Measurements from ENCODE around the gene CBX6. TPM values are rescaled to one million over a fixed set of nuclear protein-coding genes. Genes with fewer than 3 reads are reported as not detected.

The CBX6 gene
- total and polyA plus RNA-seq, 4 experiments from 2014 or later, result 4.1 to 88.0 (median 48.0) TPM

DNA sequence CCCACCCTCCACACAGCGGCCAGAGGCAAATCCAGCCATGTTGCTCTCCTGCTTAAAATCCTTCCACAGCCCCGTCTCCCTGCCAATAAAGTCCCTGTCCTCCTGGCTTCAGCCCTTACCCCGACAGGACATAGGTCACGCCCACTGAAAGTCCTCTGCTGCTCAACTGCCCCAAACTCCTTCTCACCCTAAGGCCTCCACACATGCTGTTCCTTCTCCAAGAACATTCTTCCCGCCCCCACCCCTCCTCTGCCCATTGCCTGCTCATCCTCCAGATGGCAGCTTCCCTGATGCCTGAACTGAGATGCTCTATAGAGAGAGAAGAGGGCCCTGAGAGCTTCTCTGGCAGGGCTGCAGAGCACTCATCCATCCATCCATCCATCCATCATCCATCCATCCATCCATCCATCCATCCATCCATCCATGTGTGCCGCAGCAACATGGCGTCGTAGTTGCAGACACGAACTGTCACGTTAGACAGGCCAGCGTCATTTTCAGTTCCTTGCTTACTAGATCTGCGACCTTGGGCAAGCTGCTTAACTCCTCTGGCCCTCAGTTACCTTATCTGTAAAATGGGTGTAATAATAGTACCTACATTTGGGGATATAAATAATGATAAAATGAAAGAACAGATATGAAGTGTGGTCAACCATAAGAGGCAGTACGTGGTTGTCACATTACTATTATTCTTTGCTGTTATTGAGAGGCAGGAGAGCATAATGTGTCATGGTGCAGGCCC, 37.6 kb downstream of the CBX6 start:
- Histone ChIP-seq H3K9me3 (ENCODE audit: control insufficient read depth in 1 of 2, low read length in 2 of 2) (no peaks in the 10 kb centered on the region), H3K4me1 (ENCODE audit: insufficient read depth, low read length) (no peaks in the 10 kb centered on the region), H3K27ac (ENCODE audit: low read depth, low read length) (no peak overlapping the region), H3K36me3 (ENCODE audit: insufficient read depth, low read length) (no peaks in the 10 kb centered on the region), H3K4me3 (ENCODE audit: low read length in 2 of 2) (no peak overlapping the region), H3K27me3 (ENCODE audit: insufficient read depth, low read length) (no peaks in the 10 kb centered on the region)
- H3K36me3 Mint-ChIP-seq, result no peaks in the 10 kb centered on the region
- DNase-seq, result no peak
- H3K27me3 Mint-ChIP-seq, result no peaks in the 10 kb centered on the region
- H3K27ac Mint-ChIP-seq, result peak overlapping the region in 1 of 7 donors; percentile 41
- H3K4me3 Mint-ChIP-seq, result no peak overlapping the region
- ChIA-PET POLR2A (ENCODE audit: partially characterized antibody) (no interaction called here), CTCF (ENCODE audit: partially characterized antibody) (no interaction called here)
- H3K4me1 Mint-ChIP-seq, result peaks cover 0 to 9% (median 1%) of the 10 kb centered on the region in 4 donors
- no peaks in the 10 kb centered on the region for H3K9me3 Mint-ChIP-seq
- intact Hi-C loops (cut with micrococcal nuclease), result no loop called here

- H3K9me3 Mint-ChIP-seq, result no peaks in the 10 kb centered on the region
- Histone ChIP-seq H3K36me3 (ENCODE audit: insufficient read depth, low read length) (no peaks in the 10 kb centered on the region), H3K4me1 (ENCODE audit: insufficient read depth, low read length) (no peaks in the 10 kb centered on the region), H3K27me3 (ENCODE audit: insufficient read depth, low read length) (no peaks in the 10 kb centered on the region), H3K4me3 (ENCODE audit: low read length in 2 of 2) (no peak overlapping the region), H3K27ac (ENCODE audit: low read depth, low read length) (no peak overlapping the region), H3K9me3 (ENCODE audit: control insufficient read depth in 1 of 2, low read length in 2 of 2) (no peaks in the 10 kb centered on the region)
- intact Hi-C loops (cut with micrococcal nuclease), result no loop called here
- CTCF ChIA-PET (ENCODE audit: partially characterized antibody), result no interaction called here
- H3K4me1 Mint-ChIP-seq, result peaks cover 0 to 4% (median 1%) of the 10 kb centered on the region in 4 donors
- no peaks in the 10 kb centered on the region for H3K36me3 Mint-ChIP-seq
- no peak overlapping the region for H3K4me3 Mint-ChIP-seq
- no peak overlapping the region for H3K27ac Mint-ChIP-seq
- no peaks in the 10 kb centered on the region for H3K27me3 Mint-ChIP-seq
- DNase-seq, result no peak
- POLR2A ChIA-PET (ENCODE audit: partially characterized antibody), result no interaction called here
Measured at GRCh38 chr22:38833061-38833460, 39.0 kb downstream of the CBX6 start.

GRCh38 chr22:38832005-38832978, 39.7 kb downstream of the CBX6 start:
- Histone ChIP-seq H3K27me3 (ENCODE audit: insufficient read depth, low read length) (no peaks in the 10 kb centered on the region), H3K4me1 (ENCODE audit: insufficient read depth, low read length) (no peaks in the 10 kb centered on the region), H3K27ac (ENCODE audit: low read depth, low read length) (no peak overlapping the region), H3K4me3 (ENCODE audit: low read length in 2 of 2) (no peak overlapping the region), H3K36me3 (ENCODE audit: insufficient read depth, low read length) (no peaks in the 10 kb centered on the region), H3K9me3 (ENCODE audit: control insufficient read depth in 1 of 2, low read length in 2 of 2) (no peaks in the 10 kb centered on the region)
- no peak overlapping the region for H3K27ac Mint-ChIP-seq
- no peaks in the 10 kb centered on the region for H3K36me3 Mint-ChIP-seq
- no peak for DNase-seq
- H3K27me3 Mint-ChIP-seq, result no peaks in the 10 kb centered on the region
- CTCF ChIA-PET (ENCODE audit: partially characterized antibody), result no interaction called here
- H3K4me1 Mint-ChIP-seq, result peaks cover 0 to 2% (median 1%) of the 10 kb centered on the region in 4 donors
- H3K4me3 Mint-ChIP-seq, result no peak overlapping the region
- intact Hi-C loops (cut with micrococcal nuclease), result no loop called here
- H3K9me3 Mint-ChIP-seq, result no peaks in the 10 kb centered on the region
- POLR2A ChIA-PET (ENCODE audit: partially characterized antibody), result no interaction called here

GRCh38 chr22:38831166-38831945, 40.7 kb downstream of the CBX6 start:
- H3K4me1 ChIP-seq (ENCODE audit: insufficient read depth, low read length), result no peaks in the 10 kb centered on the region
- Mint-ChIP-seq H3K4me3 (no peak overlapping the region), H3K4me1 (peaks cover 0 to 1% (median under 1%) of the 10 kb centered on the region in 4 donors), H3K27ac (no peak overlapping the region), H3K27me3 (no peaks in the 10 kb centered on the region), H3K9me3 (no peaks in the 10 kb centered on the region), H3K36me3 (no peaks in the 10 kb centered on the region)
- no peaks in the 10 kb centered on the region for H3K9me3 ChIP-seq (ENCODE audit: control insufficient read depth in 1 of 2, low read length in 2 of 2)
- intact Hi-C loops (cut with micrococcal nuclease), result no loop called here
- H3K27ac ChIP-seq (ENCODE audit: low read depth, low read length), result no peak overlapping the region
- ChIA-PET POLR2A (ENCODE audit: partially characterized antibody) (no interaction called here), CTCF (ENCODE audit: partially characterized antibody) (no interaction called here)
- H3K4me3 ChIP-seq (ENCODE audit: low read length in 2 of 2), result no peak overlapping the region
- H3K36me3 ChIP-seq (ENCODE audit: insufficient read depth, low read length), result no peaks in the 10 kb centered on the region
- H3K27me3 ChIP-seq (ENCODE audit: insufficient read depth, low read length), result no peaks in the 10 kb centered on the region
- DNase-seq, result no peak

DNA sequence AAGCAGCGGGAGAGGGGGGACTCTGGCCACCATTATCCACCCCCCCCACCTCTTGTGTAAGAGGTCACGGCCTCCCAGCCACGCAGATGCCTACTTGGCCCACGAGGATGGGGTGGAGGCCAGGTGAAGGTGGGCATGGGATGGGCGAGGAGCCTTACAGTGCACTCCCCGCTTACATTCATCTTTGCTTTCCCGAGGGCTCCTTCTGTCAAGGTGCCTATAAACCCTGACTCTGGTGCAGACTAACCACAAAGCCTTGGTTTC, 41.2 kb downstream of the CBX6 start:
- H3K4me3 ChIP-seq (ENCODE audit: low read length in 2 of 2), result no peak overlapping the region
- H3K9me3 ChIP-seq (ENCODE audit: control insufficient read depth in 1 of 2, low read length in 2 of 2), result no peaks in the 10 kb centered on the region
- DNase-seq, result no peak
- ChIA-PET CTCF (ENCODE audit: partially characterized antibody) (no interaction called here), POLR2A (ENCODE audit: partially characterized antibody) (interaction anchor here (1.6 kb wide), 1 partner anchor 10 kb away, joined by 4 read pairs; no protein-coding TSS in a partner anchor)
- no peak overlapping the region for H3K27ac ChIP-seq (ENCODE audit: low read depth, low read length)
- intact Hi-C loops (cut with micrococcal nuclease), result no loop called here
- H3K4me1 ChIP-seq (ENCODE audit: insufficient read depth, low read length), result no peaks in the 10 kb centered on the region
- no peaks in the 10 kb centered on the region for H3K36me3 ChIP-seq (ENCODE audit: insufficient read depth, low read length)
- H3K27ac Mint-ChIP-seq, result no peak overlapping the region
- peaks cover 0 to 1% (median under 1%) of the 10 kb centered on the region in 4 donors for H3K4me1 Mint-ChIP-seq
- no peak overlapping the region for H3K4me3 Mint-ChIP-seq
- H3K9me3 Mint-ChIP-seq, result no peaks in the 10 kb centered on the region
- H3K27me3 ChIP-seq (ENCODE audit: insufficient read depth, low read length), result no peaks in the 10 kb centered on the region
- H3K36me3 Mint-ChIP-seq, result peaks cover 0 to 4% of the 10 kb centered on the region in 2 donors
- H3K27me3 Mint-ChIP-seq, result no peaks in the 10 kb centered on the region

GRCh38 chr22:38830026-38830844, 41.8 kb downstream of the CBX6 start:
- CTCF ChIA-PET (ENCODE audit: partially characterized antibody), result no interaction called here
- no peaks in the 10 kb centered on the region for H3K27me3 Mint-ChIP-seq

More at GRCh38 chr22:38830026-38830844, 41.8 kb downstream of the CBX6 start:
- Mint-ChIP-seq H3K4me3 (no peak overlapping the region), H3K27ac (no peak overlapping the region), H3K4me1 (peaks cover 0 to 1% (median under 1%) of the 10 kb centered on the region in 4 donors), H3K36me3 (peaks cover 0 to 4% of the 10 kb centered on the region in 2 donors), H3K9me3 (no peaks in the 10 kb centered on the region)
- POLR2A ChIA-PET (ENCODE audit: partially characterized antibody), result interaction anchor here (1.0 to 1.6 kb wide), 2 partner anchors 10 to 98 kb away, joined by 3 to 4 read pairs; no protein-coding TSS in a partner anchor
- intact Hi-C loops (cut with micrococcal nuclease), result no loop called here
- Histone ChIP-seq H3K27me3 (ENCODE audit: insufficient read depth, low read length) (no peaks in the 10 kb centered on the region), H3K36me3 (ENCODE audit: insufficient read depth, low read length) (no peaks in the 10 kb centered on the region), H3K4me1 (ENCODE audit: insufficient read depth, low read length) (no peaks in the 10 kb centered on the region), H3K27ac (ENCODE audit: low read depth, low read length) (no peak overlapping the region), H3K4me3 (ENCODE audit: low read length in 2 of 2) (no peak overlapping the region), H3K9me3 (ENCODE audit: control insufficient read depth in 1 of 2, low read length in 2 of 2) (no peaks in the 10 kb centered on the region)
- DNase-seq, result no peak

All from CD4-positive, alpha-beta memory T cell (primary cell).